VCaP (cell line): ENCODE measurements around the gene TTLL11.
A peak's percentile ranks its signal among the peaks of the same experiment; 100 is the strongest.

Experiments used
- H3K27ac ChIP-seq: fragments of 450-650 bp; 2 replicates; pipeline ENCODE4 v1.5.1; 2017
- CTCF ChIP-seq: fragments of 450-650 bp; conservative IDR thresholded peaks from 2 replicates; pipeline ENCODE4 v1.5.1; 2017; ENCODE audit warnings: mild to moderate bottlenecking, moderate library complexity

TTLL11 gene

GRCh38 chr9:122124048-122124447 is 30.9 kb upstream of the TTLL11 start:
- no peak overlapping the region for H3K27ac ChIP-seq
- no peak for TF ChIP-seq CTCF

GRCh38 chr9:122122903-122123632 is 30.0 kb upstream of the TTLL11 start:
- no peak overlapping the region for H3K27ac ChIP-seq
- TF ChIP-seq CTCF, result peak; percentile 96

DNA sequence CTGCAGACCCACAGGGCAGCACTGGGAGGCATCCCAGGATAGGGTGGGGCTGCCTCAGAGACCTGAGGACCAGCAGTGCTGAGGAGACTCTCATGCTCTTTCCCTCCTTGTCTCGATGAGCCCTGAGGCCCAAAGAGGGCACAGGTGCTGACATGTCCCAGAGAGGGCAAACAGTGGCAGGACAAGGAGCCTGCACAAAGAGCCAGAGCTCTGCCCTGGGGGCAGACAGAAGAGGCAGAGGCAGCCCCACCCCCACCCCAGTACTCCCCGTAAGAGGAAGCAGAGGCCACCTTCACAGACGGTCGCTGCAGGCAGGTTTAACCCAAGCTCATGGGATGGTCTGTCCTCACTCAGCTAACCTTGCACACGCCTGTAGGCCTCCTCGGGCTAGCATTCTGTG is 29.4 kb upstream of the TTLL11 start:
- no peak overlapping the region for H3K27ac ChIP-seq
- TF ChIP-seq CTCF, result no peak

- no peak for TF ChIP-seq CTCF
- no peak overlapping the region for H3K27ac ChIP-seq
Observed at GRCh38 chr9:122121931-122122330, 28.8 kb upstream of the TTLL11 start.

DNA sequence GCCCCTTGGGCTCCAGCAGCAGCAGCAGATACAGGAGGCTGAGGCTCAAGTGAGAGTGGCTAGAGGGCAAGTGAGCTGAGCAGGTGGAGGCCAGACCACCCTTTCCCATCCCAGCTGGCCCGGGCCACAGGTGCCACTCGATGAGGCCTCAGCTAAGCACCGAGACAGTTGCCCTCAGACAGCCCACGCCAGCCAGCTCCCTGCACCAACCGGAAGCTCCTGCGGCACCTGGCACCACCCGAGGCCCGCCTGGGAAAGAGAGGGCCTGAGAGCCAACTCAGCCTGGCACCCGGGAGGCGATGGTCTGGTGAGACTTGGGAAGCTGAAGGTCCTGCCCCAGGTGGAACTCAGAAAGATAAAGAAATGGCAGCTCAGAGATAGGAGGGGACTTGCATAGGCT is 28.3 kb upstream of the TTLL11 start:
- TF ChIP-seq CTCF, result no peak
- no peak overlapping the region for H3K27ac ChIP-seq

DNA sequence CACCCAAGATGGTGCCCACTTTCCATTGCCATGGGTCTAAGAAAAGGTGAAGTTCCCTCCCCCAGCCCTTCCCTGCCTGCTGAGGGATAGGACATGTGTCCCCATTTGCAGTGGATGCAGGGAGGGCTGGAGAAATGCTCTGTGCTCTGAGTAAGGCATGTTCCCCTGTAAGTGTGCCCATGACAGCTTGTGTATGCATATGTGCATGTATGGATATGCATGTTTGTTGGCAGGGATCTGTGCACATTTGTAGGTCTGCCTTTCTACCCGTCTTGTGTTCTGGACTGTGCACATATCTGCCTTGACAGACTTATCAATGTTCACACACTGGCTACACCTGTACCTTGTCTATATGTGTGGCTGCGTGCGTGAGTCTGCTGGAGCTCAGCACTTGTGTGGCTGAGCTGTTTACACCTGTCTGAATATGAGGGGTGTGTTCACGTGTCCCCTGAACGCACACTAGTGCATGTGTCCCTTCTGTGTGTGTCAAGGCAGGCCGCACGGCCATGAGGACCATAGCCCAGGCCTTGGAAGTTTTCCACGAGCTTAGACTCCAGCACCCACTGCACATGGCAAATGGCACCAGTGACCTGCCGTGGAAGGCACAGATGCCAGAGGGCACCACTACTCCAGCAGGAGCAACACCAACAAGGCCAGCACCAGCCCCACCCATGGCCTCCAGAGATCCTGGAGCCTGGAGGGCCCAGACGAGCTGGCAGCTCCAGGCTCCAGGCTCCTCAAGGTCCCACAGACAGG is 27.4 kb upstream of the TTLL11 start:
- H3K27ac ChIP-seq, result no peak overlapping the region
- no peak for TF ChIP-seq CTCF

GRCh38 chr9:122119721-122120120 is 26.6 kb upstream of the TTLL11 start:
- H3K27ac ChIP-seq, result no peak overlapping the region
- no peak for TF ChIP-seq CTCF
